ENCODE data around the gene ADARB2. TPM values are rescaled to one million over a fixed set of nuclear protein-coding genes. Genes with fewer than 3 reads are reported as not detected.

ADARB2 gene
- total and polyA plus RNA-seq, 7 donors, result 0.05 to 0.39 (median 0.15) TPM; not detected in 2

DNA sequence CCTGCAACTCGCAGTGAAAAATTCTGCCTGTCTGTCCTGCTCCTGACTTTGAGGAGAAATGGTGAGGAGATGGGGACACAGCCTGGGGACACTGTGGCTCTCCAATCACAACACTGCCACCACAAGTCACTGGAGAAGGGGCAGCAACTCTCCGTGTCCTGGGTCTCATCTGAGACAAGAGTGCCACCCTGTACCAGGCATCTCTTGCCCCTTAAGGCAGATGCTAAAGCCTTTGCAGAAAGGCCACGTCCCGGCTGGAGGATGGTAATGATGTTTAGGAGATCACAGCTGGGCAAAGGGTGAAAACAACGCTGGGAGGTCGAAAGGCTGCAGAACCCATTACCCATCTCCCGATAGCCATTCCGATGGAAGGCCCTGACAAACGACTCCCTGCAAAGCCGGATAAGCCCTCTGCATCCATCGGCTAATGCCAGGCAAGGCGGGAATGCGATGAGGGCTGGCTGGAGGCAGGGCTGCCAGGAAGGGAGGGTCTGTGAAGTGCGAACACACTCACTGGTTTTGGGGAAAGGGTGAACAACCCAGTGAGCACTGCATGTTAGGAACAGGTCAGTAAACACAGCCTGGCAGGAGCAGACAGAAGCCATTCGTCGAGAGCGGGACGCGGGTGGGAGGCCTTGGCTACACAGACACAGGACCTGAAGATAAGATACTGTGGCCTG lies 190.8 kb downstream of the ADARB2 start:
- DNase-seq, result no peak
- H3K27ac ChIP-seq, result no peak overlapping the region
- TF ChIP-seq, protein P1, sequence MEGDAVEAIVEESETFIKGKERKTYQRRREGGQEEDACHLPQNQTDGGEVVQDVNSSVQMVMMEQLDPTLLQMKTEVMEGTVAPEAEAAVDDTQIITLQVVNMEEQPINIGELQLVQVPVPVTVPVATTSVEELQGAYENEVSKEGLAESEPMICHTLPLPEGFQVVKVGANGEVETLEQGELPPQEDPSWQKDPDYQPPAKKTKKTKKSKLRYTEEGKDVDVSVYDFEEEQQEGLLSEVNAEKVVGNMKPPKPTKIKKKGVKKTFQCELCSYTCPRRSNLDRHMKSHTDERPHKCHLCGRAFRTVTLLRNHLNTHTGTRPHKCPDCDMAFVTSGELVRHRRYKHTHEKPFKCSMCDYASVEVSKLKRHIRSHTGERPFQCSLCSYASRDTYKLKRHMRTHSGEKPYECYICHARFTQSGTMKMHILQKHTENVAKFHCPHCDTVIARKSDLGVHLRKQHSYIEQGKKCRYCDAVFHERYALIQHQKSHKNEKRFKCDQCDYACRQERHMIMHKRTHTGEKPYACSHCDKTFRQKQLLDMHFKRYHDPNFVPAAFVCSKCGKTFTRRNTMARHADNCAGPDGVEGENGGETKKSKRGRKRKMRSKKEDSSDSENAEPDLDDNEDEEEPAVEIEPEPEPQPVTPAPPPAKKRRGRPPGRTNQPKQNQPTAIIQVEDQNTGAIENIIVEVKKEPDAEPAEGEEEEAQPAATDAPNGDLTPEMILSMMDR (IDR thresholded peaks at IDR 0.05), result no peak
- intact Hi-C loops (cut with DNase I), result no loop called here
- no peak overlapping the region for H3K4me3 ChIP-seq
- no peaks in the 10 kb centered on the region for H3K4me1 ChIP-seq
- no peaks in the 10 kb centered on the region for H3K9me3 ChIP-seq
- no peaks in the 10 kb centered on the region for H3K36me3 ChIP-seq (ENCODE audit: insufficient read depth in 1 of 2, low read depth in 1 of 2)
- WGBS, 3 donors, result 54 to 64% (median 54%) methylated on average over 19 of the region's 19 CpGs
- H3K27me3 ChIP-seq (ENCODE audit: insufficient read depth in 3 of 3, low read length in 2 of 3), result peaks cover 0 to 3% (median 2%) of the 10 kb centered on the region in 3 donors
- no peak for ATAC-seq

DNA sequence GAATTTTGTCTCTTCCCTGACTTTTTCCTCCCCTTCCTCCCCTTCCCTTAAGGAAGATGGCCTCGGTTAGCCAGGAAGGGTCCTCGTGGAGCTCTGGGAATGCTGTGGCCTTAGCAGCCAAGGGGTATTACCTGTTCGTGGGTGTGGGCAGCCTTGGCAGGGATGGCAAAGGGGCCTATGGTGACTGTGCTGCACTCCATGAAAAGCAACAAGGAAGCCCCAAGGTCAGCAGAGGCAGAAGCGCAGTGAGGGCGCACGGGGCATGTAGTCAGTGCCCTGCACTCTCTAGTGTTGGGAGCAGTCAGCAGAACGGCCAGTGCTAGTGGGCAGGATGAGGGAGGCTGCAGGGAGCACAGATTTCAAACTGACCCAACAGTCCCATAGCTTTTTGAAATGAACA lies 191.8 kb downstream of the ADARB2 start:
- Histone ChIP-seq H3K36me3 (ENCODE audit: insufficient read depth in 1 of 2, low read depth in 1 of 2) (no peaks in the 10 kb centered on the region), H3K9me3 (no peaks in the 10 kb centered on the region), H3K4me1 (no peaks in the 10 kb centered on the region), H3K27me3 (ENCODE audit: insufficient read depth in 3 of 3, low read length in 2 of 3) (peaks cover 0 to 2% (median 0%) of the 10 kb centered on the region in 3 donors), H3K4me3 (no peak overlapping the region), H3K27ac (no peak overlapping the region)
- DNase-seq, result no peak
- 61 to 84% (median 68%) methylated on average over 7 of the region's 7 CpGs for whole genome bisulfite sequencing, 3 donors
- TF ChIP-seq, protein P1 (IDR thresholded peaks at IDR 0.05), result no peak
- intact Hi-C loops (cut with DNase I), result no loop called here
- no peak for ATAC-seq

DNA sequence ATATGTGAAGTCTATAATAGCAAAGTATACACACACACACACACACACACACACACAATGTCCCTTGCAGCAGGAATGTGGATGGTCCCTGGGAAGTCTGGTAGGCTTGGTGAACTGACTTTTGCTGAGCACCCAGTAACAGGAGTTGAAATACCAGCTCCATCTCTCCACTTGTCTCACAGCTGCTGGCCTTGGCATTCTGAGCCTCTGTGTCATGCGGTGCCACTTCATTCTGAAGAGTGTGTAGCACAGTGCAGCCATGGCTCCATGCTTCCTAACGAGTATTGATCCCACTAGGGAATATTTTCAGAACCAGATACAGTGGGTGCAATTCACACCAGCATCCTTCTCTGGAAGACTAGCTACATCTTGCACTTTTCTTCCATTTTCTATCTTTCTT lies 192.4 kb downstream of the ADARB2 start:
- ATAC-seq, result no peak
- TF ChIP-seq, protein P1 (IDR thresholded peaks at IDR 0.05), result no peak
- Histone ChIP-seq H3K27ac (no peak overlapping the region), H3K27me3 (ENCODE audit: insufficient read depth in 3 of 3, low read length in 2 of 3) (peaks cover 0 to 2% (median 0%) of the 10 kb centered on the region in 3 donors), H3K4me1 (no peaks in the 10 kb centered on the region), H3K4me3 (no peak overlapping the region), H3K9me3 (no peaks in the 10 kb centered on the region), H3K36me3 (ENCODE audit: insufficient read depth in 1 of 2, low read depth in 1 of 2) (no peaks in the 10 kb centered on the region)
- intact Hi-C loops (cut with DNase I), result no loop called here
- WGBS, 3 donors, result 35 to 40% (median 38%) methylated on average over 2 of the region's 2 CpGs
- no peak for DNase-seq

DNA sequence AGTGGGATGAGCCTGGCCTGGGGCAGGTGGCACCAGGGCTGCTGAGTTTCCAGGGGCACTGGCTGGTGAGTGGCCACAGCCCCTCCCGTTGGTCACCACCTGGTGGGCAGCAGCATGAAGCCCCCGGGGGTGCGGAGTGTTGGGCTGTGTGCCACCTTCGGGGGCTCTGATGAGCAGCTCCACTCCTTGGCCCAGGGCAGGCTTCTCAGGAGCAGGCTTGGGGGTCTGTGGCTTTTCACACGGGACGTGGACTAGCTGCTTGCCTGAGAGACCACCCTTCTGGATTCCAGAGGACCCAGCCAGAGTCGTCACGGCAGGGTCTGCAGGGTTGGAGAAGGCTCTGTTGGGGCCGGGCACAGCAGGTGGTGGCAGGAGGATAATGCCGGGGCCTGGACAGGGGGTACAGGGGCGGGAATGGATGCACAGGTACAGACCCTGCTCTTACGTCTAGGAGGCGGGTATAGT lies 193.1 kb downstream of the ADARB2 start:
- H3K9me3 ChIP-seq, result no peaks in the 10 kb centered on the region
- peaks cover 0 to 2% (median 0%) of the 10 kb centered on the region in 3 donors for H3K27me3 ChIP-seq (ENCODE audit: insufficient read depth in 3 of 3, low read length in 2 of 3)
- TF ChIP-seq, protein P1 (IDR thresholded peaks at IDR 0.05), result no peak
- no peak for ATAC-seq
- H3K4me3 ChIP-seq, result no peak overlapping the region
- no peak overlapping the region for H3K27ac ChIP-seq
- intact Hi-C loops (cut with DNase I), result no loop called here
- DNase-seq, result no peak
- no peaks in the 10 kb centered on the region for H3K36me3 ChIP-seq (ENCODE audit: insufficient read depth in 1 of 2, low read depth in 1 of 2)
- WGBS, 3 donors, result 83 to 86% (median 84%) methylated on average over 13 of the region's 13 CpGs
- no peaks in the 10 kb centered on the region for H3K4me1 ChIP-seq
